Mucosa of descending colon (tissue), 3 donors: Measurements from ENCODE around the gene SULT2B1. TPM values are rescaled to one million over a fixed set of nuclear protein-coding genes. Genes with fewer than 3 reads are reported as not detected.

ENCODE experiments used
- ATAC-seq: fragments of 200-7000 bp; cut with Tn5 transposase; one replicate; pipeline ENCODE4 v1.9.1; 2020; ENCODE audit warnings: mild to moderate bottlenecking, moderate library complexity
- DNase-seq, 3 donors: peaks; one replicate each; pipeline ENCODE4 v3.0.0-alpha.2; 2020
- H3K36me3 ChIP-seq: fragments of 200-600 bp; one replicate; pipeline ENCODE4 v1.8.0; 2021; ENCODE audit warnings: low read depth, mild to moderate bottlenecking
- H3K4me1 ChIP-seq: fragments of 200-600 bp; one replicate; pipeline ENCODE4 v1.8.0; 2021; ENCODE audit warnings: low read depth, mild to moderate bottlenecking
- H3K4me3 ChIP-seq: fragments of 200-600 bp; one replicate; pipeline ENCODE4 v1.8.0; 2021; ENCODE audit warnings: mild to moderate bottlenecking
- H3K9me3 ChIP-seq: fragments of 200-600 bp; one replicate; pipeline ENCODE4 v1.8.0; 2021; ENCODE audit warnings: mild to moderate bottlenecking
- intact Hi-C, 2 donors: fragments of 100-400 bp; cut with DNase I in 1 of 2; cut with micrococcal nuclease in 1 of 2; formaldehyde crosslinking; loops; one replicate each; pipeline versions ENCODE4 v1.11.0 to v1.11.1; 2022; cut with DNase I, micrococcal nuclease
- total RNA-seq, 3 donors: library from RNA; stranded (reverse); fragmentation: NEBNext Ultra II Directional in 2 of 3; extraction: Animal tissue kit (Norgen Biotek cat#: 25700) in 2 of 3; gene quantifications; one replicate each; pipeline versions ENCODE4 v1.2.1 to v1.2.4, GENCODE V29; 2021 to 2023
- TF ChIP-seq, protein P1 (sequence below): fragments of 200-600 bp; IDR thresholded peaks from one replicate; pipeline ENCODE4 v1.8.0; 2022; ENCODE audit warnings: antibody characterized with exemption, mild to moderate bottlenecking
- donor health status: DM: no; HTN: no; CAD: no; lungs with moderate emphysema.
- donor health status: DM: no; HTN: no; CAD: no.
- donor health status: DM: no; HTN: yes; CAD: no.

SULT2B1 gene
- total RNA-seq, 3 donors from 2014 or later: 0.51 to 3.1 (median 1.1) TPM

- DNase-seq (no peak), ATAC-seq (no peak)
- H3K4me3 ChIP-seq: no peak overlapping the region
- TF ChIP-seq, protein P1, sequence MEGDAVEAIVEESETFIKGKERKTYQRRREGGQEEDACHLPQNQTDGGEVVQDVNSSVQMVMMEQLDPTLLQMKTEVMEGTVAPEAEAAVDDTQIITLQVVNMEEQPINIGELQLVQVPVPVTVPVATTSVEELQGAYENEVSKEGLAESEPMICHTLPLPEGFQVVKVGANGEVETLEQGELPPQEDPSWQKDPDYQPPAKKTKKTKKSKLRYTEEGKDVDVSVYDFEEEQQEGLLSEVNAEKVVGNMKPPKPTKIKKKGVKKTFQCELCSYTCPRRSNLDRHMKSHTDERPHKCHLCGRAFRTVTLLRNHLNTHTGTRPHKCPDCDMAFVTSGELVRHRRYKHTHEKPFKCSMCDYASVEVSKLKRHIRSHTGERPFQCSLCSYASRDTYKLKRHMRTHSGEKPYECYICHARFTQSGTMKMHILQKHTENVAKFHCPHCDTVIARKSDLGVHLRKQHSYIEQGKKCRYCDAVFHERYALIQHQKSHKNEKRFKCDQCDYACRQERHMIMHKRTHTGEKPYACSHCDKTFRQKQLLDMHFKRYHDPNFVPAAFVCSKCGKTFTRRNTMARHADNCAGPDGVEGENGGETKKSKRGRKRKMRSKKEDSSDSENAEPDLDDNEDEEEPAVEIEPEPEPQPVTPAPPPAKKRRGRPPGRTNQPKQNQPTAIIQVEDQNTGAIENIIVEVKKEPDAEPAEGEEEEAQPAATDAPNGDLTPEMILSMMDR: no peak
- H3K9me3 ChIP-seq: no peaks in the 10 kb centered on the region
- no peaks in the 10 kb centered on the region for H3K36me3 ChIP-seq
- intact Hi-C loops: loop anchor here in 1 of 2 donors (5.0 kb wide), 1 partner anchor 73 kb away; no protein-coding TSS in a partner anchor
- no peaks in the 10 kb centered on the region for H3K4me1 ChIP-seq
Observed at GRCh38 chr19:48508729-48509411, 43.1 kb upstream of the SULT2B1 start.

GRCh38 chr19:48509467-48510194 is 42.3 kb upstream of the SULT2B1 start:
- H3K9me3 ChIP-seq: no peaks in the 10 kb centered on the region
- peak in 1 of 3 donors; percentile 26 for DNase-seq
- TF ChIP-seq, protein P1: no peak
- no peak overlapping the region for H3K4me3 ChIP-seq
- no peaks in the 10 kb centered on the region for H3K36me3 ChIP-seq
- intact Hi-C loops: loop anchor here in 1 of 2 donors (5.0 kb wide), 1 partner anchor 73 kb away; no protein-coding TSS in a partner anchor
- H3K4me1 ChIP-seq: no peaks in the 10 kb centered on the region
- ATAC-seq: no peak

- Histone ChIP-seq H3K9me3 (no peaks in the 10 kb centered on the region), H3K4me3 (no peak overlapping the region), H3K36me3 (no peaks in the 10 kb centered on the region), H3K4me1 (no peaks in the 10 kb centered on the region)
- DNase-seq: peak; percentile 74 to 83 (median 75)
- intact Hi-C loops: no loop called here
- peak; percentile 59 for ATAC-seq
- TF ChIP-seq, protein P1: no peak
Observed at GRCh38 chr19:48510421-48511268, 41.3 kb upstream of the SULT2B1 start.

DNA sequence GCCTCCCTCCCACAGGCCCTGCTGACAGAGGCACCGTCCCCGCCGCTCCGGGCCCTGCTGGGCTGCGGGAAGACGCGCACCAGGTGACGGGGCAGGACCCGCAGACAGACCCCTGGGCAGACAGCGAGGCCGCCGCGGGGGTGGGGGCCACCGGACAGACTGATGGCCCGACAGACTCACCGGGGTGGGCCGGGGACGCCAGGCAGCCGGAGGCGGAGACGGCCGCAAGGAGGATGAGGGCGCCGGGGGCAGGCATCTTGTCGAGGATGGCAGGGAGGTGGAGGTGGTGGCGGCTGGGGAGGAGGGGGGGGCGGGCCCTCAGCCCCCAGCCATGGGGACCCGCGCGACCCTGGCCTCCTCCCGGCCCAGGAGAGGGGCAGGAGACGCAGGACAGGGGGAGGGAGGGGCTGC is 40.6 kb upstream of the SULT2B1 start:
- intact Hi-C loops: no loop called here
- no peaks in the 10 kb centered on the region for H3K36me3 ChIP-seq
- no peaks in the 10 kb centered on the region for H3K9me3 ChIP-seq
- DNase-seq (peak in 1 of 3 donors; percentile 66), ATAC-seq (no peak)
- no peaks in the 10 kb centered on the region for H3K4me1 ChIP-seq
- TF ChIP-seq, protein P1: no peak
- no peak overlapping the region for H3K4me3 ChIP-seq

- ATAC-seq (peak; percentile 57), DNase-seq (peak; percentile 46 to 82 (median 53))
- TF ChIP-seq, protein P1: no peak
- no peaks in the 10 kb centered on the region for H3K36me3 ChIP-seq
- no peaks in the 10 kb centered on the region for H3K4me1 ChIP-seq
- H3K9me3 ChIP-seq: no peaks in the 10 kb centered on the region
- H3K4me3 ChIP-seq: no peak within 1 kb of the TSS
- intact Hi-C loops: no loop called here
Observed at GRCh38 chr19:48511800-48512503, 40.0 kb upstream of the SULT2B1 start, which contains the start of gene LMTK3. Gene LMTK3 (minus strand): TSS chr19:48511835. CDS start chr19:48511576, 259 bp downstream.
